Activated CD4-positive, alpha-beta T cell treated with anti-CD3 and anti-CD28 coated beads, Interleukin-2, amount 50 U/mL, for 1 hour (primary cell): ENCODE measurements around the gene AP2A2.

Source experiments
- DNase-seq: peaks from one replicate; pipeline ENCODE4 v3.0.0-alpha.2; 2020

The AP2A2 gene

DNA sequence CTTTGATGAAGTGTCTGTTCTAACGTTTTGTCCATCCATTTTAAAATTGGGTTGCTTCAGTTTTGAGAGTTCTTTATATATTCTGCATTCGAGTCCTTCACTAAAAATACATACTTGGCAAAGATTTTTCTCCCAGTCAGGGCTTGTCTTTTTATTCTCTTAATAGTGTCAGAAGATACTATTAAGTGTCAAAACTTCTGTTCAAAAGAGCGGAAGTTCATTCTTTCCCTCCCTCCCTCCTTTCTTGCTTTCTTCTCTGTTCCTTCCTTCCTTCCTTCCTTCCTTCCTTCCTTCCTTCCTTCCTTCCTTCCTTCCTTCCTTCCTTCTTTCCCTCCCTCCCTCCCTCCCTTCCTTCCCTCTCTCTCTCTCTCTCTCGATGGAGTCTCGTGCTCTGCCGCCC lies 118.5 kb downstream of the AP2A2 start:
- no peak for DNase-seq

DNA sequence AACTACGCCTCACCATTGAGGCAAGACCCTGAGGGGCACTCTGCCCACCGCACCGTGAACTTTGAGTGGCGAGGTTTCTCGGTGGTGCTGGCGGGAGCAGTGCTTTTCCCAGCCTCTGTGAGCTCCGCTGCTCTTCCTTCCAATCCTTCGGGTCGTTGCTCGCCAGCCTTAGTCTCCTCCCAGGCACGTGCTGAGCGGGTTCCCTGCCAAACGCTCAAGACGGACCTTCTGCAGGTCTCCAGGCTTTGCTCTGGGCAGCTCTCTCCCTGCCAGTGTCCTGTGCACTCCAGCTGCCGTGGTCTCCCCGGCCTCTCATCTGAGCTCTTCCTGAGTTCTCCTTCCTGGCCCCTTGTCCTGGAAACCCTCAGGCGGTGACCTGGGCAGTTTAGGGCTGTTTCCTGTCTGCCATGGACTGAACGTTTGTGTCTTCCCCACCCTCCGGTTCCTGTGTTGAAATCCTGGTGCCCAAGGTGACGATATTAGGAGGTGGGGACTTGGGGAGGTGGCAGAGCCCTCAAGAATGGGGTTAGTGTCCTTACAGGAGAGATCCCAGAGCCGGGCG lies 122.0 kb downstream of the AP2A2 start:
- DNase-seq: no peak

DNA sequence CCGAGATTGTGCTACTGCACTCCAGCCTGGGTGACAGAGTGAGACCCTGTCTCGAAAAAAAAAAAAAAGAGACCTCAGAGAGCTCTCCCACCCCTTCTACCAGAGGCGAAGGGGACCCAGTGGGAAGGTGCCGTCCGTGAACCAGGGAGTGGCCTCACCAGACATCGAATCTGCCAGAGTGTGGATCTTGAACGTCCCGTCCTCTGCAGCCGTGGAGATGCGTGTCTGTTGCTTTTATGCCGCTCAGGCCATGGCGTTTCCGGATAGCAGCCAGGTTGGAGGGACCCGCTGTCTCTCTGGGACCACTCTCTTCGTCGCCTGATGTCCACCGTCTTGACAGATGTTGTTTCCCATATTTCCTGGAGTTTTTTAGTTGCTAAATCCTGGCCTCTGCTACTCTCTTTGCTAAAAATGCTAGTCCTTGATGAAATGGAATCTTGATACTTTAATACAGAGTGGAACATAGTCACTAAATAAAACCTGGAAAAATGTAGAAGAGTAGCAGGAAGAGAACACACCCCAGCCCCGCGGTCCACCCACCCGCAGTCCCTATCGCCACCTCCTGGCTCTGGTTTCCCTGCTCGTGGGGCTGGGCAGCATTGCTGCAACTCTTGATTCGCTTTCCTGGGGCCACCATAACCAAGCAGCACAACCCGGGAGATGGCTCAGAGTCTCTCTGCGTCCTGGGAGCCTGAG lies 122.9 kb downstream of the AP2A2 start:
- DNase-seq: no peak

DNA sequence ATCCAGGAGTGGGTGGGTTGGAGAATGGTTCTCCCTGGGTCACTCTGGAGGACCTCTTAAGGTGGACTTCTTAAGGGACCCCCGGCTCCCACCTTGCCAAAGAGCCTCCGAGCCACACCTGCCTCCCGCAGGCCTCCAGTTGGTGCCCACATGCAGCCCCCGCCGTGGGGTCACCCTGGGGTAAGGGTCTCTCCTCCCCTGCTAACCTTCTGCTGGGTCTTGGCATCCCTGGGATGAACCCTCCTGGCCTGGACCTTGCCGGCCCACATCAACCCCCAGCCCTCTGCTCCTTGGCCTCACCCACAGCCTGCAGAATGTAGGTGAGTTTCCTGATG lies 123.4 kb downstream of the AP2A2 start:
- DNase-seq: no peak

DNA sequence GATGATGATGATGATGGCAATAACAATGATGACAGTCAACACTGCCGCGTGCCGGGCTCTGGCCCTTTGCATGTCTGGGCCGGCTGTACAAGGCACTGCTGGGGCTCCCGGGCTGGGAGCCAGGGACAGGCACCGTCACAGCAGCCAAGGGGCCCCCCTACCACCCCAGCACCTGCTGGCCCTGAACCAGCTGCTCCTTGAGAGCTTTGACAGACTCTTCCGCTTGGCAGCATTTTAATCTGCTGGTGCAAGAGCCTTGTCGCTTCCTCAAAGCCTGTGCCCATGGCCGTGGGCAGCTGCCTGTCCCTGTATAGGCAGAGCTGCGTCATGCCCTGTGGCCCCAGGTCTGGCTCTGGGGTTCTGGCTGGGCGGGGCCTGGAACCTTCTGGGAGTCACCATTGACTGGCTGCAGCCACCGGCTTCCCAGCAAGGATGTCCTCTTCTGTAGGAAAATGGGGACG lies 123.8 kb downstream of the AP2A2 start:
- no peak for DNase-seq

DNA sequence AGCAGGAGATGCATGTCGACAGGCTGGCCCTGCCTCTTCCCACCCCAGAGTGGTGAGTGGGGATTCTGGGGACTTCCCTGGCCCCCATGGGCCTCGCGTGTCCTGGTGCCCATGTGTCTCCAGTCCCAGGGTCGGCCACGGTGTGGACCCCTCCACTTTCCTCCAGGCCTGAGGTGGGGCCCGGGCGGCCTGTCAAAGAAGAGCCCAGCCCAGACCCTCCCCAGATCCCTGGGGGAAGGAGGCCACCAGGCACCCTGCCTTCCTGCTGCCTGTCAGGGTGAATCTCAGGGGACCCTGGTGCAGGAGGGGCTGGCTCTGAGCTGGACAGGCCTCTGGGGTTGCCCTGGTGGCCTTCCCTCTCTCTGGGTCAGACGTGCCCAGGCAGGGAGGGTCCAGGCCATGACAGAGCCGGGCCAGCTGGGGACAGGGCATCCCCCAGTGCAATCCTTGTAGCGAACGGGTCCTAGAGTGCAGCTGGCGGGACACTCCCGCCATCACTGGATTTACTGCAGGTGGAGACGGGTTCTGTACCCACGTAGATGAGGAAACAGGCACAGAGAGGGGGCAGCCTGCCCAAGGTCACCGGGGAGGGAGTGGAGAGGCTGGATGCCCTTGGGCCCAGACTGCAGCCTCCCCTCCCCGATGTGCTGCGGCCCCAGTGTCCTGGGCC lies 124.4 kb downstream of the AP2A2 start:
- no peak for DNase-seq

DNA sequence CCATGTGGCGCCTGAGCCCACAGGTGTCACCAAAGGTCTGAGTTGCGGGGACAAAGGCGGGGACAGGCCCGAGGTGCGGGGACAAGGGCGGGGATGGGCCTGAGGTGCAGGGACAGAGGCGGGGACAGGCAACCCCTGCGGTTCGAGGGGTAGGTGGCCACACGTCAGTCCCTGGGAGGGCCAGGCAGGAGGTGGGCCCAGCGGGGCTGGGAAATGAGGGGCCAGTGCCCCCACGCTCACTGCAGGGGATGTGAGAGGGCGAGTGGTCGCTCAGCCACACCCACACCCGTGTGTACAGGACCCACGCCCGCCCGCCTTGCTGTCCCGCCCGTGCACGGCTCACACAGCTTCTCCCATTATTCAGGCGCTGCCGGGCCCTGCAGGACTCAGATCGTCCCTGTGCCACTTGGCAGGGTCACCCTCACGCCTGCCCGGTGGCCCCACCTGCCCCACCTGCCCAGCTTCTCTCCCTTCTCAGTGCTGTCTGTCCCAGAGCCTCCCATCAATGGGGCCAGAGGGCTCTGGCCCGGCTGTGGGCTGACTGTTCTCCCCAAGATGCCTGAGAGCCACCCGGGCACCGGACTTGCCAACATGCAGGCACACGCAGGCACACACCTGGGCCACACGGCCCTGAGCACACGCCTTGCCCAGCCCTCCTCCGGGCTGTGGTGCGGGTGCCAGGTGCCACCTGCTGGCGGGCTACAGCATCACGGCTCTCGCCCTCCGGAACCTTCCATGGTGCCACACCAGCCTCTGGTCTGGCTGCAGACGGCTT lies 125.1 kb downstream of the AP2A2 start:
- peak; percentile 70 for DNase-seq

DNA sequence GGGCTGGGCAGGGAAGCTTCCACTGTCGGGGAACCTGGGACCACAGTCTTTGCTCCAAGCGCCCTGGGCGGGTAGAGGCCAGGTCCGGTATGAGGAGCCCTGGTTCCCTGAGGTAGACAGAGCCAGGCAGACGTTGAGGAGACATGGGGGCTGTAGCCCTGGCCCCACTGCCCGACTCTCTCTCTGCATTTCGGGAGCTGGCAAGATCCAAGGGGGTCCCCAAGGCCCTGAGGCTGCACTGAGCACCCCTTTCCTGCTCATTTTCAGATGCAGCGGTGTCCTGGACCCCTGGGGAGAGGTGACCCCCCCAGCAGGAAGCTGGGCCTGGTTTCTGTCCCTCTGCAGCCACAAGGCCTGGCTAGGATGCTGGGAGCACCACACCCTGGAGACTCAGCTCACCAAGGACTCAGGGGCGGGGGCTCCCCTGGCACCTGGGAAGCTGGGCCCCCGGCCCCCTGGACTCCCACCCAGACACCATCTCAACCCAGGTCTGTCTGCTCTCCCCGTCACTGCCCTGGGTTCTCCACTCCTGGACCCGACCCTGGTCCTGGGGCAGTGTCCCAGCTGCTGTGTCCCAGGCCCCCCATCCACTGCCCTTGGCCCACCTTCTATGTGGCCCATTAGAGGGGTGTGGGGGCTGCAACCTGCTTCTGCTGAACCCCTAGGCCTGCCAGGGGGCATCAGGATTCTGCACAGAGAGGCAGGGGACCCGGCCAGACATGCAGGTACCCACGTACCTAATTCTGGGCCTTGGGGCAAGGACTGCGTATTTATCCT lies 125.9 kb downstream of the AP2A2 start:
- no peak for DNase-seq

DNA sequence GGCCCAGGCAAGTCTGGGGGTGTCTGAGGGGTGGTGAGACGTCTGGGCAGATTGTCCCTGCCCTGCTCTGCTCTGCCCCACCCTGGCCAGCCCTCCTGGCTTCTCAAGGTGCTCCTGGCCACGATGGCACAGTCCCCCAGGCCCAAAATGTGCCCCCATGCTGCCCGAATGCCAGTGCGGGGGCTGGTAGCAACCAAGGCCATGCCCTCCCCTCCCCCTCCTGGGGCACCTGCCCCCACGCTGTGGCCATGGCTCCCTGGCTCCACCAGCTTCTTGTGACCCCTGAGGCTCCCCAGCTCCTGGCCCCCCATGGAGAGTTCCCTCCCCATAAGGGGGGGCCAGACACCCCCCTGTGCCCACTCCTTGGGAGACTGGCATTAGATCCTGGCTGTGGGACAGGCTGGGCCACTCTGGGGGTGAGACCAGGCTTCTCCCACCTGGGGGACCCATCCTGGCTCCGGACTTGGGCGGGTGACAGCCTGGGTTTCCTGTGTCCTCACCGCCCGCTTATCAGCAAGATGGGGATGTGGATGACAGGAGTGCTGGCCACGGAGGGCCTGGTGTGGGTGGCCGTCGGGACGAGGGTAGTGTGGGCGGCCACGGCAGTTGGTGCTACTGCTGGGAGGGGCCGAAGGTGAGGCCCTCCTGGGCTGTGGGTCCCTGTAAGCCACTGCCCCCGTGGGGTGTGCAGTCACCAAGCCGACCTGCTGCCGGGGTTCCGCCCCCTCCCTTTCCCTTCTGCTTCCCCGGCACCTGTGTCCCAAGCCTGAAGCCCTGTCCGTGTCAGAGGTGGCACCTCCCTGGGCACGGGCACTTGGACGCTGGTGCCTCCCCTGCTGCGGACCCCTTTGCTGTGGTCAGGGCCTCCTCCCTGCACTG lies 126.7 kb downstream of the AP2A2 start:
- no peak for DNase-seq

DNA sequence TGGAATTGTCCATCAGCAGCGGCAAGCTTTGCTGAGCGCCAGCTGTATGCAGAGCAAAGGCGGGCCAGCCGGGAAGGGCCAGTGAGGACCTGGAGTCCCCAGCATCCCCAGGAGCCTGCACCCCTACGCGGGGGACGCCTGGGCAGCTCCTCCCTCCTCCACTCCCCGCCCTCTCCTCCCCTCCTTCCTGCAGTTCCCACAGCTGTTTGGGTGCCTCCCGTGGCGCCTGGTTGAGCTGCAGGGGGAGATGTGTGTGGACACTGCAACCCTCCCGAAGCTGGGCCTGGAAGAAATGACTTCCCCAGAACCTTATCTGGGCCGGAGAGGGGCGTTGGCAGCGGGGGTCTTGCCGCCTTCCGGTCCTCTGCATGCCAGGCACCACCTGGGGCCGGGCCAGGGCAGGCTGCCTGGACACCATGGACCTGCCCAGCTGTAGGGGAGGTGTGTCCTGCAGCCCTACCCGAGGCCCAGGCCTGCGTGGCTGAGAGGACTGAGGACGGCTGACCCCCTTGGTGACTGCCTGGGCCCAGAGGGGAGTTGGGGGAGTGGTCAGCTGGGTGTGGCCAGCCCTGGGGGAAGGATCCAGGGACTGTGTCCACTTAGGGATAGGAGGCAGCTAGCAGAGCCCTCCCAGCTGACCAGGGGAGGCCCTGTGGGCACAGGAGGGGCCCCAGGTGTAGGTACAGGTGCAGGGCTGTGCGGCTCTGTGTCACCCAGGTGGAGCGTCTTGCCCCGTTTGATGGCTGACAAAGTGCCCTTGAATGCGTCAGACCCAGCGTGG lies 127.6 kb downstream of the AP2A2 start:
- DNase-seq: no peak

DNA sequence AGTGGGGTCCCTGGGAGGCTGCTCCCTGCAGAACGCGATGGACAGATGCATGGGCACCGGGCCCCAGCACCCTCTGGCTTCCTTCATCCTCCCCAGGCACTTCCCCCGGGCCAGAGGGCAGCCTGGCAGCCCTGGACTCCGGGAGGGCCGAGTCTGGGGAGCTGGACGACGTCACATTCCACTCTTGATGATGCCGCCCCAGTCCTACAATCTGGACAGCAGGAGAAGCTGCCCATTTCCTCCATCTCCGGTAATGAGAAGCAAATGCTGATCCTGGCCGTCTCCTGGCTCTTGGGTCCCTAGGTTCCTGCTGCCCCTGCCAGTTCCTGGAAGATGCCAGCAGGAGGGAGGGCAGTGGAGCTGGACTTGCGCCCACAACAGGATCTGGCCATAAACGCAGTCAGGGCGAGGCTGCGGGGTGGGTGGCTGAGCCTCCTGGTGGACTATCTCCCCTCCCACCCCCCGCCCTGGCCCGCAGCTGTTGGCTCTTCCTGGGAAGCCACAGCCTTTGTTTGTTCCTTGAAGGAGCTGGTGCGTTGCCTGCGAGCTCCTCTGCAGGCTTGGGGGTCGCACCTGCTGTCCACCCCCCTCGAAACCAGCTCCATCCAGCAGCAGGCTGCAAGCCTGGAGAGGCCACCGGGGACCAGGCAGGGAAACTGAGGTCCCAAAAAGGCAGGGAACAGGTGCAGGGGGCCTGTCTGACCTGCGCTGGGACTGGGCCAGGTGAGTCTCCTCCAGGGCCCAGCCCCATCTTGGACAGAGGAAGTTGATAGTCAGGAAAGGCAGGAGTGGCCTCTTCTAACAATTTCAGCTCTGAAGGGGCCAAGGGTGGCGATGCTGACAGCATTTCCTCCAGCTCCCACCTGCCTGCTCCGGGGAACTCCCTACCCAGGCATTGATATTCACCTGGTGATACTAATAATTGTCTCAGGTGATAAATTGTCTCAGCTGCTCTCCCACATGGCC lies 128.8 kb downstream of the AP2A2 start:
- DNase-seq: no peak

DNA sequence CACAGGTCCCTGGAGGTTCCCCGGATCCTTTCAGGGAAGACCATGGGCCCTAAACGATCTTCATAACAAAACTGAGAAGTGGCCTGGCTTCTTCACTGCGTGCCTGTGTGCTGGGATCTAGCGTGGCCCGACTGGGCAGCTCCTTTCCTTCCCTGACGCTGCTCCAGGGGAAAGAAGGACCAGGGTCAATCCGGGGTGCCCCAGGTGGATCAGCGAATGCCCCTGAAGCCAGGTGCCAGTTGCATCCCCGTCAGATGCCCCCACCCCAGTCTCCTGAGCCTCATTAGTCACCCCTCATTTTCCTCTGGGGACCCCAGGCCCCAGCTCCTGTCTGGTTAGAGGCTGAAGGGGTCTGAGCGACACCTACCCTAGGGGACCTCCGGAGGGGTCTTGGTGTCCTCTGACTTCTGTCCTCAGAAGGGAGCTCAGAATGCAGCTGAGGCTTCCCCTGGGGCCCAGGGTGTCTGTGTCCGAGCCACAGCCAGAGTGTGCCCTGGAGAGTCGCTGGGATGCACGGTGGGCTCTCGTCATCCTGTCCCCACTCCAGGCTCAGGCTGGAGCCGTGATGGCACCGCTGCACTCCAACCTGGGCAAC lies 129.5 kb downstream of the AP2A2 start:
- DNase-seq: no peak

DNA sequence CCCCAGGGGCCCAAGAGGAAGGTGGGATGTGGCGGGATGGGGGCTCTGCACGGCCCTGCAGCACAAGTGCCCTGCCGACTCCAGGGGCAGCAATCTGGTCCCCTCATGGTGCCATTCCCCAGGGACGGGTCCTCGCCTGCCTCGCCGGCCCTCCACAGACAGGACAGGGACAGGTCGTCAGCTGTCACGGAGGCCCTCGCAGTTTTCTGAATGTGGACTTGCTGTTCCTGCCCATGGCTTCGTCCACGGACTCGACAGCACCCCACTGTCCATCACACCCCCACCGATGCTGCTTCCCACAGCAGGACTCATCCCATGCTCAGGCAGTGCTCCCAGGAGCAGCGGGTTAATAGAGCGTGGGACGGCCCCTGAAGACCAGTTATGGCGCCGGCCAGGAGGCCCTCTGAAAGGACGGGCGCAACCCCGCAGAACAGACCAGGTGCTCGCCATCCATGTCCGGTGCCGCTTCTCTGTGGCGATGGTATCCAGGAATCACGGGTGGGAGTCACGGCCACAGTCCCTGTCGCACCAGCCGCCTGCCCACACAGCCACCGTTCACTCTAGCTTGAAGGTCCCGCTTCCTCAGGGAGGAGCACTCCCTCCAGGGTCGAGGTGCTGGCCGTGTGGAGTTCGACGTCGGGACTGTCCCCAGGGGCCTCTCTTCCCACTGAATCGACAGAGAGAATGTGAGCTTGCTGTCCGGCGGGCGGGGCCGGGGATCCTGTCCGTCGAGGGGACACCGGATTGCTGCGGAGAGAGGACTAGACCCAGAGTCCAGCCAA lies 130.5 kb downstream of the AP2A2 start:
- no peak for DNase-seq

DNA sequence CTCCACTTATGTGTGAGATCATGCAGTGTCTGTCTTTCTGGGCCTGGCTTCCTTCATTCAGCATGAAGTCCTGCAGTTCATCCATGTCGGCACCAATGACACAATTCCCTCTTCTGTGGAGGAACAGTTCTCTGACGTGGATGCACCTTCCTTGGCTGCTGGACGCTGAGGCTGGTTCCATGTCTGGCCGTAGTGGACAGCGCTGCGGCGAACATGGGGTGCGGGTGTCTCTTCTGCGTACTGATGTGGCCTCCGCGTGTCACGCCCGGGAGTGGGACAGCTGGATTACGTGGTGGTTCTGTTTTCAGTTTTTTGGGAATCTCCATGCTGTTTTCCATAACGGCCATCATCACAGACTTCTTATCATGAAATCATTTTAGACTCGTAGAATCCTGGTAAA lies 132.1 kb downstream of the AP2A2 start:
- no peak for DNase-seq

DNA sequence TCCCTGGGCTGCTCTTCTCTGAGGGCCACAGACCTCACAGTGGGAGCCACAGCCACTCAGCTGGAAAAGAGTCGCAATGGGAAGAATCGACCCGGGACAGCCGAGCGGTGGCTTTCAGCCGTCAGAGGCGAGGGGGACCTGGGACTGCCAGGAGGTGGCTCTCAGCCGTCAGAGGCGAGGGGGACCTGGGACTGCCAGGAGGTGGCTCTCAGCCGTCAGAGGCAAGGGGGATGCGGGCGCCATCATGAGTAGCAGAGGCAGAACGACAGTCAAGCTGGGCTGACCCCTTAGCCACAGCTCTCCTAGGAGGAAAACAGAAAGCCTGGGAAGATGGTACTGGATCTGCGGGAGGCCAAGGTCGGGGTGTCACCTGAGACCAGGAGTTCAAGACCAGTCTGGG lies 134.1 kb downstream of the AP2A2 start:
- no peak for DNase-seq

DNA sequence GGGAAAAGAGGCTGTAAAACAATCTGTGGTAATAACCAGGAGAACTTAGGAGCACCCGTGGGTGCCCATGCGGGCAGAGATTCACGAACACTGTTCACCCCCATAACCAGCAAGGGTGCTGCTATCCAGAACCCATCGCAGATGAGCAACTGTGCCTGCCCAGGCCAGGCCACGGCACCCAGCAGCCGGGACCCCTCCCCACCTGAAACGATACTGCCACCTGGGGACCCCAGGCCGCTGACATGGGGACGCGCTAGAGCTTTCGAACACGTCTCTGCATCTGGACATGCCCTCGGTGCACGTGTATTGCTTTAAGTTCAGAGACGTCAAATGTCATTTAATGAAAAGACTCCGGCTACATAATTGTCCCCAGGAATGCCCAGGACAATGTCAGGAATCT lies 134.7 kb downstream of the AP2A2 start:
- DNase-seq: no peak

DNA sequence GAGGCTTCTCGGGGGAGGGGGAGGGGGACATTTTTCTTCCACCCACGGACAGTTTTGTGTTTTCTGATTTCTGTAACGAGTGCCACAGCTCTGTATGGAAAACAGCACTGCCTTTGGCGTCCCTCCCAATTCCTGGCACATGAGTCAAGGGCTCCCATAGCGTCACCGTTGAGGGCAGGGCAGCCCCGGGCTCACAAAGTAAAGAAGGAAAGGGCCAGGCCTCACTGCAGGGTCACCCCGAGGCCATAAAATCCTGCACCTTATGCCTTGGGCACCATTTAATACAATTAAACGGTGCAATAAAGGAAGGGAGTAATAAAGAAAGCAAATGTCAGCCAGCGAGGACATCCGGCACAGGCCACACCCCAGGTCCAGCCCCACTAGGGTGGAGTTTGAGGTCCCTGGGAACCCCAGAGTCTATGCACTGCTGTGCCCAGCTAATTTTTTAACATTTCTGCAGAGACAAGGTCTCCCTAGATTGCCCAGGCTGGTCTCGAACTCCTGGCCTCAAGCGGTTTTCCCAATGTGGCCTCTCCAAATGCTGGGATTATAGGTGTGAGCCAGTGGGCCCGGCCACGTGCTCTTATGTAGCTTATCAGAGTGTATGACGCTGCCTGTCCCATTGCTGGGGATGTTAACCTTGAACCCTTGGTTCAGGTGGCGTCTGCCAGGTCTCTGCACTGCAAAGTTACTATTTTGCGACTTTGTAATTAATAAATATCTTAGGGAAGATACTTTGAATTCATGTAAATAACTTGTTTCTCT lies 135.4 kb downstream of the AP2A2 start:
- DNase-seq: no peak
